AG04449 (cell line): Measurements from ENCODE around the gene FBXL16.

Experiments used
- CTCF ChIA-PET: fragments of 350-600 bp; formaldehyde crosslinking; extraction: SDS; loops from one replicate; lab custom pipeline; 2021; ENCODE audit warnings: antibody characterized with exemption; lab: Yijun Ruan, JAX
- POLR2A ChIA-PET: fragments of 400-600, 350-600 bp; formaldehyde crosslinking; extraction: SDS; loops from one replicate; lab custom pipeline; 2020; ENCODE audit warnings: antibody characterized with exemption, inconsistent platforms; lab: Yijun Ruan, JAX
- DNase-seq: peaks from one replicate; pipeline ENCODE4 v3.0.0-alpha.2; 2010; ENCODE audit warnings: low read depth, low spot score
- H3K4me3 ChIP-seq: 2 replicates; pipeline ENCODE4 v1.5.1; 2011; ENCODE audit warnings: low read depth, mild to moderate bottlenecking, control low read depth, low read length
- TF ChIP-seq, protein P1 (sequence below): IDR thresholded peaks from one replicate; pipeline ENCODE4 v1.5.1; 2011; ENCODE audit warnings: mild to moderate bottlenecking, moderate library complexity, low read length, control low read depth, inconsistent platforms; ENCODE audit not compliant: insufficient read depth; ENCODE audit errors: missing control alignments

FBXL16 gene

GRCh38 chr16:741986-742629, 36.5 kb upstream of the FBXL16 start:
- H3K4me3 ChIP-seq = no peak overlapping the region
- TF ChIP-seq, protein P1, sequence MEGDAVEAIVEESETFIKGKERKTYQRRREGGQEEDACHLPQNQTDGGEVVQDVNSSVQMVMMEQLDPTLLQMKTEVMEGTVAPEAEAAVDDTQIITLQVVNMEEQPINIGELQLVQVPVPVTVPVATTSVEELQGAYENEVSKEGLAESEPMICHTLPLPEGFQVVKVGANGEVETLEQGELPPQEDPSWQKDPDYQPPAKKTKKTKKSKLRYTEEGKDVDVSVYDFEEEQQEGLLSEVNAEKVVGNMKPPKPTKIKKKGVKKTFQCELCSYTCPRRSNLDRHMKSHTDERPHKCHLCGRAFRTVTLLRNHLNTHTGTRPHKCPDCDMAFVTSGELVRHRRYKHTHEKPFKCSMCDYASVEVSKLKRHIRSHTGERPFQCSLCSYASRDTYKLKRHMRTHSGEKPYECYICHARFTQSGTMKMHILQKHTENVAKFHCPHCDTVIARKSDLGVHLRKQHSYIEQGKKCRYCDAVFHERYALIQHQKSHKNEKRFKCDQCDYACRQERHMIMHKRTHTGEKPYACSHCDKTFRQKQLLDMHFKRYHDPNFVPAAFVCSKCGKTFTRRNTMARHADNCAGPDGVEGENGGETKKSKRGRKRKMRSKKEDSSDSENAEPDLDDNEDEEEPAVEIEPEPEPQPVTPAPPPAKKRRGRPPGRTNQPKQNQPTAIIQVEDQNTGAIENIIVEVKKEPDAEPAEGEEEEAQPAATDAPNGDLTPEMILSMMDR = no peak
- ChIA-PET CTCF (interaction anchor here (0.9 to 5.9 kb wide), 11 partner anchors 8 to 320 kb away, joined by 3 to 48 read pairs (median 7); partner anchors contain the start of genes CCDC78 and HAGHL), POLR2A (no interaction called here)
- DNase-seq = no peak

GRCh38 chr16:740764-741505, 35.3 kb upstream of the FBXL16 start, which contains the start of gene CIAO3:
Gene CIAO3 (minus strand): TSS chr16:740997. CDS start chr16:740985, 12 bp downstream.
- POLR2A ChIA-PET = interaction anchor here (0.7 kb wide), 1 partner anchor 8 kb away, joined by 3 read pairs; no protein-coding TSS in a partner anchor
- CTCF ChIA-PET = interaction anchor here (0.8 to 5.9 kb wide), 18 partner anchors 9 to 63 kb away, joined by 3 to 48 read pairs (median 6); partner anchors contain the start of genes CCDC78, HAGHL and WDR24
- peak within 1 kb of the TSS; percentile 73 for H3K4me3 ChIP-seq
- TF ChIP-seq, protein P1 = peak; percentile 91
- peak; percentile 26 for DNase-seq

DNA sequence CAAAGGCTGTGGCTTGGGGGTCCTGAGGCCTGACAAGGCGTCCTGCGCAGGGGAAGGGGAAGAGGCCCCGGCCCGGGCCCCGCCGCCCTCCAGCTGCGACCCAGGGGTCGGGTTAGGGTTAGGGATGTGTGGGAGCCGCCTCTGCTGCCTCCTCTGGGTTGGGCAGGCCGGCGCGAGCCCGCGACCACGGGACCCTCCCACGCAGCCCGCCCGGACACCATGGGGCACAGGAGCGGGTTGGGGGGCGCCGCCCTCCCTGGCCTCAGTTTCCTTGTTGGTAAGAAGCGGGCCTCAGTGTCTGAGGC, 34.8 kb upstream of the FBXL16 start:
- peak overlapping the region; percentile 73 for H3K4me3 ChIP-seq
- CTCF ChIA-PET = interaction anchor here (0.9 to 5.9 kb wide), 16 partner anchors 9 to 64 kb away, joined by 3 to 48 read pairs (median 7); partner anchors contain the start of genes CCDC78, HAGHL and WDR24
- TF ChIP-seq, protein P1 = no peak
- POLR2A ChIA-PET = interaction anchor here (0.7 kb wide), 1 partner anchor 9 kb away, joined by 3 read pairs; no protein-coding TSS in a partner anchor
- no peak for DNase-seq

DNA sequence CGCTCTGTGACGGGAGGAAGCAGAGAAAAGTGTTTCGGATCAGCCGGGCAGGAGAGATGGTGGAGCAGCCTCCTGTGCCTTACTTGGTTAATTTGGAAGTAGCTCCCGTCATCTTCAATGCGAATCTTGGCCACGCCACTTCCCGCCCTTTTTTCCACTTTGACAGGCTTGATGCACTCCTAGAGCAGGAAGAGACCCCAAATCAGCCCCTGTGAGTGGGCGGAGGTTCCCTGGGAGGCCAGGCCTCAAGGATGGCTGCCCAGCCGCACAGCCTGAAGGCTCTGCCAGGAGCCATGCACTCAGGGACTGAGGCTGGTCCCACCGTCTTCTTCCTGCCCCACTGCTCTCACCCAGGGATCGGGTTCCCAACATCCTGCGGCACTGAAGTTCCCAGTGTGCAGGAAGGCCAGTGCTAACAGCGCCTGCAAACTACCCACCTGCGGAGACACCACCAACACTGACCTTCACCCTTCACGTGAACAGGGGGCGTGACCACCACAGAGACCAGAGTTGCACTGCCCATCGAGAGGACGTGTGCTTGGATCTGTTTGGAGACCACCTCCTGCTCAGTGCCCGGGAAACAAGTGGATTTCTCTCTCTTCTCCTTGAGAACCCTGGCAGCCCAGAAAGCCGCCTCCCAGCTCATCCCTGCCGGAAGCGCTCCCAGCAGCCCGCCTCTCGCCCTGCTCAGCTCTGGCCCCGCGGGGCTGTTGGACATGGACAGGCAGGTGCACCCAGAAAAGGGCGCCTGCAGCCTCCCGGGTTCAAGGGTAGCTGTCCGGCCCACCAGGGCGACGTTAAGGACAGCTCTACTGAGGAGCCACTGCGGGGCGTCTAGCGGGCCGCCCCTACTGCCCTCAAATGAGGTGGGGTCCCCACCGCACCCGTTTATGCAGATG, 34.2 kb upstream of the FBXL16 start:
- TF ChIP-seq, protein P1 = no peak
- DNase-seq = no peak
- POLR2A ChIA-PET = interaction anchor here (0.7 kb wide), 1 partner anchor 9 kb away, joined by 3 read pairs; no protein-coding TSS in a partner anchor
- peak overlapping the region; percentile 73 for H3K4me3 ChIP-seq
- CTCF ChIA-PET = interaction anchor here (0.9 to 5.9 kb wide), 13 partner anchors 9 to 64 kb away, joined by 3 to 48 read pairs (median 7); partner anchors contain the start of genes CCDC78 and HAGHL

GRCh38 chr16:736936-737481, 31.4 kb upstream of the FBXL16 start:
- H3K4me3 ChIP-seq = no peak overlapping the region
- ChIA-PET CTCF (interaction anchor here (0.9 to 2.4 kb wide), 7 partner anchors 9 to 48 kb away, joined by 3 to 11 read pairs (median 3); partner anchors contain the start of genes ANTKMT and CCDC78), POLR2A (no interaction called here)
- TF ChIP-seq, protein P1 = no peak
- no peak for DNase-seq
